Measurements from ENCODE around the gene TRMT61A. TPM values are rescaled to one million over a fixed set of nuclear protein-coding genes. Genes with fewer than 3 reads are reported as not detected.

The TRMT61A gene
- total and polyA plus RNA-seq, 8 donors, result 5.5 to 39.7 (median 15.9) TPM

DNA sequence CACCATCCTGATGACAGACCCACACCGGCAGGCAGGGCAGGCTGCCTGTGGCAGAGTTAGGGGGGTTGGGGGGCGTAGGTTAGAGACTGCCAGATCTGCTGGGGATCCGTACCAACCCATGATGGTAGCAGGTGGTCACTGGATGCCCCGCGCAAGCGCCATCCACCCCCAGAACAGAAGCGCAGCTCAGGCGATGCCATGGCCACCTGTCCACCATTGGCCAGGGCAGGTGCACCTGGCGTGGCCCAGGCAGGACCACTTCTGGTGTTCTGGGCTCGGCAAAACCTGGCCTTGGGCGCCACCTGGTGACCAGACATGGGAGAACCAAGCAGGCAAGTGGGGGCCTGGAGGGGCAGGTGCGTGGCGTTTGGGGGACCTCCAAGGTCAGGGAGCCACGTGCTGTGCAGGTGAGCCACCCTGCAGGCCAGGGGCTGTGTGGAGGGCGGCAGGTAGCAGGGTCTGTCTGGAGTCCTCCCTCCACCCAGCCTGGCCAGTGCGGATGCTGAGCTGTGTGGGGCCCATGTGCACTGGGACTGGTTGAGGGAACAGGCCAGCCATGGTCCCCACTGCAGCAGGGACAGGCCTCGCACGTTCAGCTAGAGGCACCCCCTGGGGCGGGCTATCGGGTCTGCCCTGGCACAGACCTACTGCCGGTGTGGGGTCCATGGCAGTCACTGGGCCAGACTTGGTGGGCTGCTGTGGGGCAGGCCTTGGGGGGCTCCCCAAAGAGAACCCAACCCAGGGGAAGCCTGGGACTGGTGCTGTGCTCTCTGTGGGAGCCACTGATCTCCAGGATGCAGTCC is 17.9 kb downstream of the TRMT61A start:
- peak; percentile 80 to 89 for DNase-seq
- H3K4me3 ChIP-seq, result no peak overlapping the region
- H3K36me3 ChIP-seq, result no peaks in the 10 kb centered on the region
- no peaks in the 10 kb centered on the region for H3K9me3 ChIP-seq
- no peak overlapping the region for H3K27ac ChIP-seq
- peaks cover 53 to 85% (median 62%) of the 10 kb centered on the region in 4 donors for H3K4me1 ChIP-seq
- peaks cover 0 to 6% (median 0%) of the 10 kb centered on the region in 3 donors for H3K27me3 ChIP-seq
- TF ChIP-seq POLR2A (IDR thresholded peaks at IDR 0.05) (no peak), EP300 (IDR thresholded peaks at IDR 0.05) (no peak), POLR2AphosphoS5 (IDR thresholded peaks at IDR 0.05) (peak in 1 of 3 donors; percentile 71)
- TF ChIP-seq, protein P1, sequence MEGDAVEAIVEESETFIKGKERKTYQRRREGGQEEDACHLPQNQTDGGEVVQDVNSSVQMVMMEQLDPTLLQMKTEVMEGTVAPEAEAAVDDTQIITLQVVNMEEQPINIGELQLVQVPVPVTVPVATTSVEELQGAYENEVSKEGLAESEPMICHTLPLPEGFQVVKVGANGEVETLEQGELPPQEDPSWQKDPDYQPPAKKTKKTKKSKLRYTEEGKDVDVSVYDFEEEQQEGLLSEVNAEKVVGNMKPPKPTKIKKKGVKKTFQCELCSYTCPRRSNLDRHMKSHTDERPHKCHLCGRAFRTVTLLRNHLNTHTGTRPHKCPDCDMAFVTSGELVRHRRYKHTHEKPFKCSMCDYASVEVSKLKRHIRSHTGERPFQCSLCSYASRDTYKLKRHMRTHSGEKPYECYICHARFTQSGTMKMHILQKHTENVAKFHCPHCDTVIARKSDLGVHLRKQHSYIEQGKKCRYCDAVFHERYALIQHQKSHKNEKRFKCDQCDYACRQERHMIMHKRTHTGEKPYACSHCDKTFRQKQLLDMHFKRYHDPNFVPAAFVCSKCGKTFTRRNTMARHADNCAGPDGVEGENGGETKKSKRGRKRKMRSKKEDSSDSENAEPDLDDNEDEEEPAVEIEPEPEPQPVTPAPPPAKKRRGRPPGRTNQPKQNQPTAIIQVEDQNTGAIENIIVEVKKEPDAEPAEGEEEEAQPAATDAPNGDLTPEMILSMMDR (IDR thresholded peaks at IDR 0.05), result peak in 5 of 7 experiments; percentile 80 to 97 (median 90)
- WGBS, 5 donors, result 17 to 27% (median 22%) methylated on average over 6 to 21 of the region's 21 CpGs
- intact Hi-C loops (cut with DNase I; ENCODE audit: low total_unique reads), result loop anchor here (2.0 to 10.0 kb wide), 2 partner anchors 28 to 52 kb away; no protein-coding TSS in a partner anchor

DNA sequence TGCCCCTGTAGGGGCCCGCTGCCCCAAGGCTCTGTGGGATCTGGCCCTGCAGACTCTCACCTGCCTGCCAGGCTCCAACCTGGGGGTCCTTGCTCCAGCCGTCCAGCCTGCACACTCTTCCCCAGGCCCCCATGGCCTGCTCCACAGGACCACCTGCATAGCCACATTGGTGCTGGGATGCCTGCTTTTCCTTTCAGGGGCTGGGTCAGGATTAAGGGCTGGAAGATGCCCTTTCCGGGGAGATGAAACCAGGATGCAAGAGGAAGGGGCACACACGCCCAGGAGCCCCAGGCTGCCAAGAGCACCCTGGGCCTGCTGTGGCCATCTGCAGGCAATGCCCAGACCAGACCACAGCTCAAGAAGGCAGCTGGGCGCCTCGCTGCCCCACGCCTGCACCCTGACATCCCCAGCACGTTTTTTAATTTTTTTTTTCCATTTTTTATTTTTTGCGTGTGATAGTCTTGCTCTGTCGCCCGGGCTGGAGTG is 18.5 kb downstream of the TRMT61A start:
- intact Hi-C loops (cut with DNase I; ENCODE audit: low total_unique reads), result loop anchor here (2.0 to 10.0 kb wide), 2 partner anchors 29 to 53 kb away; no protein-coding TSS in a partner anchor
- peaks cover 48 to 82% (median 61%) of the 10 kb centered on the region in 4 donors for H3K4me1 ChIP-seq
- 76 to 90% (median 86%) methylated on average over 10 to 11 of the region's 11 CpGs for WGBS, 5 donors
- no peak overlapping the region for H3K27ac ChIP-seq
- TF ChIP-seq, protein P1 (IDR thresholded peaks at IDR 0.05), result no peak
- TF ChIP-seq POLR2AphosphoS5 (IDR thresholded peaks at IDR 0.05), result no peak
- no peaks in the 10 kb centered on the region for H3K9me3 ChIP-seq
- DNase-seq, result peak in 1 of 2 donors; percentile 9
- no peaks in the 10 kb centered on the region for H3K27me3 ChIP-seq
- no peak overlapping the region for H3K4me3 ChIP-seq
- no peaks in the 10 kb centered on the region for H3K36me3 ChIP-seq

DNA sequence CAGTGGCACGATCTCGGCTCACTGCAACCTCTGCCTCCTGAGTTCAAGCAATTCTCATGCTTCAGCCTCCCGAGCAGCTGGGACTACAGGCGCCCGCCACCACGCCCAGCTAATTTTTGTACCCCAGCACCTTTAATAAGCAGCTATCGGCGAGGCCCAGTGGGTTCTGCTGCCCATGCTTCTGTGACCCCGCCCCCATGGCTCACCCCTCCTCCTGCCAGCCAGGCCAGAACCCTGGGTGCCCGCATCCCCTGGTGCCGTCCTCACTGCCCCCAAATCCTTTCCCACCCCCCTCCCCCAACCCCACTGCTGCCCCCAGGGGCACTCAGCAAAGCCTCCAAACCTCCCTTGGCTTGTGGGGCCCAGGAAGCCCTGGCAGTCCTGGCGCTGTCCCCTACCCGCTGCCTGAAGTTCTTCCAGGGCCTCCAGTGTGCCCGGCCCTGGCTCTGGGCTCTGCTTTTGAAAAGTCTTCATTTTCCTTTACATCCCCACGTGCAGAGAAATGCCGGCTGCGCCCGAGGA is 19.0 kb downstream of the TRMT61A start:
- intact Hi-C loops (cut with DNase I; ENCODE audit: low total_unique reads), result loop anchor here (2.0 to 10.0 kb wide), 2 partner anchors 29 to 53 kb away; no protein-coding TSS in a partner anchor
- no peak for DNase-seq
- WGBS, 5 donors, result 86 to 90% (median 87%) methylated on average over 16 to 18 of the region's 18 CpGs
- Histone ChIP-seq H3K4me1 (peaks cover 43 to 82% (median 58%) of the 10 kb centered on the region in 4 donors), H3K9me3 (no peaks in the 10 kb centered on the region), H3K27me3 (no peaks in the 10 kb centered on the region), H3K27ac (peak overlapping the region in 1 of 5 donors; percentile 90), H3K36me3 (no peaks in the 10 kb centered on the region), H3K4me3 (no peak overlapping the region)
- TF ChIP-seq POLR2AphosphoS5 (IDR thresholded peaks at IDR 0.05), result no peak
- TF ChIP-seq EP300 (IDR thresholded peaks at IDR 0.05), result no peak
- TF ChIP-seq, protein P1 (IDR thresholded peaks at IDR 0.05), result no peak
- no peak for TF ChIP-seq POLR2A (IDR thresholded peaks at IDR 0.05)

All from stomach (tissue), 9 donors.